ENCODE measurements around the gene IMMT.
"Not testable (repeated sequence)": the region's sequence is repeated elsewhere in the genome, so short reads cannot be mapped to it uniquely, and the experiment has no call there.

Gene IMMT

GRCh38 chr2:86230961-86231360 lies 35.7 kb upstream of the IMMT start:
- DNase-seq (ENCODE audit: extremely low read depth, insufficient read length): no peak
- H3K36me3 ChIP-seq (ENCODE audit: control insufficient read depth, insufficient read depth, low read length): no peaks in the 10 kb centered on the region
- no peak overlapping the region for H3K4me3 ChIP-seq (replicated peaks; ENCODE audit: low read depth, low read length)
- H3K27me3 ChIP-seq (replicated peaks; ENCODE audit: control insufficient read depth, insufficient read depth, low read length): no peaks in the 10 kb centered on the region
- no peak for TF ChIP-seq CTCF (IDR thresholded peaks at IDR 0.05; ENCODE audit: insufficient read depth, low read length, poor library complexity, severe bottlenecking)

GRCh38 chr2:86229221-86229620 lies 34.0 kb upstream of the IMMT start:
- H3K4me3 ChIP-seq (replicated peaks; ENCODE audit: low read depth, low read length): no peak overlapping the region
- H3K27me3 ChIP-seq (replicated peaks; ENCODE audit: control insufficient read depth, insufficient read depth, low read length): no peaks in the 10 kb centered on the region
- no peak for TF ChIP-seq CTCF (IDR thresholded peaks at IDR 0.05; ENCODE audit: insufficient read depth, low read length, poor library complexity, severe bottlenecking)
- no peaks in the 10 kb centered on the region for H3K36me3 ChIP-seq (ENCODE audit: control insufficient read depth, insufficient read depth, low read length)
- no peak for DNase-seq (ENCODE audit: extremely low read depth, insufficient read length)

GRCh38 chr2:86228574-86228973 lies 33.3 kb upstream of the IMMT start:
- not testable (repeated sequence) for DNase-seq (ENCODE audit: extremely low read depth, insufficient read length); H3K36me3 ChIP-seq (ENCODE audit: control insufficient read depth, insufficient read depth, low read length); H3K4me3 ChIP-seq (replicated peaks; ENCODE audit: low read depth, low read length); H3K27me3 ChIP-seq (replicated peaks; ENCODE audit: control insufficient read depth, insufficient read depth, low read length)

- no peak for DNase-seq (ENCODE audit: extremely low read depth, insufficient read length)
- no peak for TF ChIP-seq CTCF (IDR thresholded peaks at IDR 0.05; ENCODE audit: insufficient read depth, low read length, poor library complexity, severe bottlenecking)
- no peaks in the 10 kb centered on the region for H3K27me3 ChIP-seq (replicated peaks; ENCODE audit: control insufficient read depth, insufficient read depth, low read length)
- H3K4me3 ChIP-seq (replicated peaks; ENCODE audit: low read depth, low read length): no peak overlapping the region
- no peaks in the 10 kb centered on the region for H3K36me3 ChIP-seq (ENCODE audit: control insufficient read depth, insufficient read depth, low read length)
These were observed 32.4 kb upstream of the IMMT start for GRCh38 chr2:86227685-86228084.

- Histone ChIP-seq H3K4me3 (replicated peaks; ENCODE audit: low read depth, low read length) (no peak overlapping the region), H3K27me3 (replicated peaks; ENCODE audit: control insufficient read depth, insufficient read depth, low read length) (no peaks in the 10 kb centered on the region), H3K36me3 (ENCODE audit: control insufficient read depth, insufficient read depth, low read length) (no peaks in the 10 kb centered on the region)
- no peak for TF ChIP-seq CTCF (IDR thresholded peaks at IDR 0.05; ENCODE audit: insufficient read depth, low read length, poor library complexity, severe bottlenecking)
- no peak for DNase-seq (ENCODE audit: extremely low read depth, insufficient read length)
These were observed 31.6 kb upstream of the IMMT start for GRCh38 chr2:86226636-86227520.

- Histone ChIP-seq H3K27me3 (replicated peaks; ENCODE audit: control insufficient read depth, insufficient read depth, low read length) (no peaks in the 10 kb centered on the region), H3K36me3 (ENCODE audit: control insufficient read depth, insufficient read depth, low read length) (no peaks in the 10 kb centered on the region), H3K4me3 (replicated peaks; ENCODE audit: low read depth, low read length) (no peak overlapping the region)
- DNase-seq (ENCODE audit: extremely low read depth, insufficient read length): no peak
- TF ChIP-seq CTCF (IDR thresholded peaks at IDR 0.05; ENCODE audit: insufficient read depth, low read length, poor library complexity, severe bottlenecking): no peak
These were observed 30.8 kb upstream of the IMMT start for GRCh38 chr2:86226070-86226469.

All from GM06990 (cell line).